AG04449 (cell line): ENCODE results near the gene SAP130.

Experiments
- CTCF ChIA-PET: fragments of 350-600 bp; formaldehyde crosslinking; extraction: SDS; loops from one replicate; lab custom pipeline; 2021; ENCODE audit warnings: antibody characterized with exemption; lab: Yijun Ruan, JAX
- POLR2A ChIA-PET: fragments of 400-600, 350-600 bp; formaldehyde crosslinking; extraction: SDS; loops from one replicate; lab custom pipeline; 2020; ENCODE audit warnings: antibody characterized with exemption, inconsistent platforms; lab: Yijun Ruan, JAX
- DNase-seq: peaks from one replicate; pipeline ENCODE4 v3.0.0-alpha.2; 2010; ENCODE audit warnings: low read depth, low spot score
- H3K4me3 ChIP-seq: 2 replicates; pipeline ENCODE4 v1.5.1; 2011; ENCODE audit warnings: low read depth, mild to moderate bottlenecking, control low read depth, low read length
- CTCF ChIP-seq: IDR thresholded peaks from one replicate; pipeline ENCODE4 v1.5.1; 2011; ENCODE audit warnings: mild to moderate bottlenecking, moderate library complexity, low read length, control low read depth, inconsistent platforms; ENCODE audit not compliant: insufficient read depth; ENCODE audit errors: missing control alignments

Gene SAP130

GRCh38 chr2:128040166-128040771, 12.4 kb upstream of the SAP130 start:
- ChIA-PET POLR2A (no interaction called here), CTCF (no interaction called here)
- no peak for TF ChIP-seq CTCF
- H3K4me3 ChIP-seq = no peak overlapping the region
- no peak for DNase-seq

DNA sequence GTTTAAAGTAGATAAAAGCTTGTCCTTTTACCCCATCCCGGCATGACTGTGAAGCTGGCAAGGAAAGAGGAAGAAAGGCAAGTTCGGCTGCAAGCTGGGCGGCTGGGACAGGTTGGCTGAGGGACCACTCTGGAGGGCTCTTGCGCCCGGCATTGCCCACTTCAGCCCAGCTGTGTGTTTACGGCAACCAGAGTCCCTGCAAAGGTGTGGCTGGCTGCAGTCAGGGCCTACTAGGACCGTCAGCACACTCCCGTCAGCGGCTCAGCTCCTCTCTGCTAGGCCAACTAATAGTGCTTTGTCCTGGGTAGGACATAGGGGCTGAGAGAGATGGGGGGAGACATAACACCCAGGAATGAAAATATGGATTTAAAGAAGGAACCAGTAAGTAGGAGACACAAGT, 11.7 kb upstream of the SAP130 start:
- DNase-seq = no peak
- no peak for TF ChIP-seq CTCF
- POLR2A ChIA-PET = no interaction called here
- H3K4me3 ChIP-seq = no peak overlapping the region
- CTCF ChIA-PET = no interaction called here

DNA sequence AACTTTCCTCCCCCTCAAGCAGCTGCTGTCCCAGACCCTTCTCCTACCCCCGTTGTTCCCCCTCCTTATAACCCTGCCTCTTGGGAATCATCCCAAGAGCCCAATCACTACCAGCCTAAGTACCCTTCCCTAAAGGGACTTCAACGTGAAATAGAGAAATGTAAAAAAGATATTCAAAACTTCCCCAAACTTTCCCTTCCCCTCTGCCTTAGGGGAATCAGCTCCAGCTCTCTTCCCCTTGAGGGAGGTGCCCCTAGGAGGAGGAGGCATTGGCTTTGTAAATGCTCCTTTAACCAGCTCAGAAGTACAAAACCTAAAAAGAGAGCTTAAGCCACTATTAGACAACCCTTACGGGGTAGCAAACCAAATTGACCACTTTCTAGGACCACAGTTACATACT, 10.6 kb upstream of the SAP130 start:
- CTCF ChIA-PET = no interaction called here
- no peak for TF ChIP-seq CTCF
- POLR2A ChIA-PET = no interaction called here
- no peak overlapping the region for H3K4me3 ChIP-seq
- DNase-seq = no peak

DNA sequence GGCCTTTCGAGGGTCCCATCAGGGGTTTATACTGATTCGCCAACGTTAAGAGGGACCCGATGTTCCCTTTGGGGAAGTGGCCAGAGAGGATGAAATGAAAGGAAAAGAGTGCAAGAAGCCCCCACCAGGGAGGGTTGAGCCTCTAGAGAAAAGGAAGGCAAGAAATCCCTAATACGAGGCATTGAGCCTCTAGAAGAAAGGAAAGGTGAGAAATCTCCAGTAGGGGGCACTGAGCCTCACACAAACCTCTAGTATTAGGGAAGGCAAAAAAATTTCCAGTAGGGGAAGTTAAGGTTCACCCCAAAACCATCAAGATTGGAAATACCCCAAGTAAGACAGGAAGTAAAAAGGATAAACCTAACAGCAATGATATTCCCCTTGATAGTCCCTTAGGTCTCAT, 9.8 kb upstream of the SAP130 start:
- TF ChIP-seq CTCF = no peak
- DNase-seq = no peak
- CTCF ChIA-PET = no interaction called here

DNA sequence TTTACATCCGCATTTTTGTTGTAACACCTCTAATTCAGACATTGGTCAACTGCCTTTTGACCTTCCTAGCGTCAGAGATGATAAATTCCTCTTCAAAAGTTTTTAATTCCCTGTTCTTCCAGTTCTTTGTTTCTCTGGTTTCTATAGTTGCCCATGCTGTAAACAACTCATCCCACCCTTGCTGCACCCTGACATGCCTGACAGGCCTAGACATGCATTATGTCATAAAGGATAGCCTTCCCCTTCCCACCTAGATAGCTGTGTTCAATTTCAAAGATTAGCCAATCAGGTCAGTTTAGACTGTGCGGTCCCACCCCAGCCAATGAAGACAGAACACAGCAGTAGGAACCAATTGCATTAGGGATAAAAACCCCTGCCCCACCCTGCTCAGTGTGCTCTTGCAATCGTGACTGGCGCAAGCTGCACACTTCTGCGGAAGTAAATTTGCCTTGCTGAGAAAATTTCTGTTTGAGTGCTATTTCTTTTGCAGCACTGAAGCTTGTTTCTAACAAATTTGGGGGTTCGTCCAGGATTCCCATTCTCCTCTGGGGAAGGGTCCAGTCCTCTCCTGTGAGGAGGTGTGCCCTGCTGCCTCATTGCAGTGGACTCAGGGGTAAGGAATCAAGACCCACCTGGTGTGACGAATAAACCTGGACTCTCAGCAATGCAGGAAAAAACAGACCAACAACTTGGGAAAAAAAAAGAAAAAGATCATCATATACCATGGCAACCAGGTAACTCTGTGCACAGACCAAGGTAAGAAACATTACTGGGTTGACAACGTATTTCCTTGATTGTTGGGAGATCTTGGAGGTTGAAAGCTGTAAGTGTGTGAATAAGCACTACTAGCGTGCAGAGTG, 9.1 kb upstream of the SAP130 start:
- H3K4me3 ChIP-seq = no peak overlapping the region
- DNase-seq = no peak
- ChIA-PET POLR2A (no interaction called here), CTCF (no interaction called here)
- TF ChIP-seq CTCF = no peak

More for the DNA sequence above, 9.8 kb upstream of the SAP130 start:
- POLR2A ChIA-PET = no interaction called here
- no peak overlapping the region for H3K4me3 ChIP-seq

DNA sequence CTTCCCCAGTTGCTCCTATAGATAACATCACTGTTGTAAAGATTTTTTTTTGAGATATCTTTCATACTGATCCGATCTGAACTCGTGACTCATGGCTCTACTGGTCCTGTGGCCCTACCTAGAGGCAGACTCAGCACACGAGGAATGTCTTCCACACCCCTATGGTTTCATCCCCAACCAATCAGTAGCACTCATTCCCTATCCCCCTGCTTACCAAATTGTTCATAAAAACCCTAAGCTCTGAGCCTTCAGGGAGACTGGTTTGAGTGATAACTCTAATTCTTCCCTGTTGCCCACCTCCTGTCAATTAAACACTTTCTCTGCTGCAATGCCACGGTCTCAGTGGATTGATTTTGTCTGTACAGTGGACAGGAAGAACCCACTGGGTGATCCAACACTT, 4.2 kb upstream of the SAP130 start:
- no peak overlapping the region for H3K4me3 ChIP-seq
- ChIA-PET CTCF (no interaction called here), POLR2A (no interaction called here)
- TF ChIP-seq CTCF = no peak
- DNase-seq = no peak
